Central memory CD8-positive, alpha-beta T cell (primary cell): ENCODE results near the gene WDR36.

Source experiments
- ATAC-seq: fragments of 150-1000 bp; cut with Tn5 transposase; replicated peaks from 2 replicates; pipeline ENCODE4 v1.10.0; 2022; ENCODE audit warnings: mild to moderate bottlenecking, moderate FRiP score, moderate number of reproducible peaks; ENCODE audit not compliant: poor library complexity, severe bottlenecking; ENCODE audit errors: extremely low read depth
- DNase-seq, 2 donors: peaks; one replicate each; pipeline ENCODE4 v3.0.0; 2021; ENCODE audit warnings: low spot score in 2 of 2
- H3K27ac Mint-ChIP-seq: one replicate; pipeline ENCODE4 v1.8.0; 2022; ENCODE audit warnings: low read depth, mild to moderate bottlenecking, moderate library complexity, mixed read lengths
- H3K27me3 Mint-ChIP-seq: one replicate; pipeline ENCODE4 v1.8.0; 2022; ENCODE audit warnings: mixed read lengths
- H3K36me3 Mint-ChIP-seq: one replicate; pipeline ENCODE4 v1.8.0; 2022; ENCODE audit warnings: mild to moderate bottlenecking, moderate library complexity, mixed read lengths; ENCODE audit not compliant: insufficient read depth
- H3K4me1 Mint-ChIP-seq: one replicate; pipeline ENCODE4 v1.8.0; 2022; ENCODE audit warnings: mixed read lengths
- H3K4me3 Mint-ChIP-seq: one replicate; pipeline ENCODE4 v1.8.0; 2022; ENCODE audit warnings: mild to moderate bottlenecking, moderate library complexity, mixed read lengths
- H3K9me3 Mint-ChIP-seq: one replicate; pipeline ENCODE4 v1.8.0; 2022; ENCODE audit warnings: mixed read lengths

The WDR36 gene

DNA sequence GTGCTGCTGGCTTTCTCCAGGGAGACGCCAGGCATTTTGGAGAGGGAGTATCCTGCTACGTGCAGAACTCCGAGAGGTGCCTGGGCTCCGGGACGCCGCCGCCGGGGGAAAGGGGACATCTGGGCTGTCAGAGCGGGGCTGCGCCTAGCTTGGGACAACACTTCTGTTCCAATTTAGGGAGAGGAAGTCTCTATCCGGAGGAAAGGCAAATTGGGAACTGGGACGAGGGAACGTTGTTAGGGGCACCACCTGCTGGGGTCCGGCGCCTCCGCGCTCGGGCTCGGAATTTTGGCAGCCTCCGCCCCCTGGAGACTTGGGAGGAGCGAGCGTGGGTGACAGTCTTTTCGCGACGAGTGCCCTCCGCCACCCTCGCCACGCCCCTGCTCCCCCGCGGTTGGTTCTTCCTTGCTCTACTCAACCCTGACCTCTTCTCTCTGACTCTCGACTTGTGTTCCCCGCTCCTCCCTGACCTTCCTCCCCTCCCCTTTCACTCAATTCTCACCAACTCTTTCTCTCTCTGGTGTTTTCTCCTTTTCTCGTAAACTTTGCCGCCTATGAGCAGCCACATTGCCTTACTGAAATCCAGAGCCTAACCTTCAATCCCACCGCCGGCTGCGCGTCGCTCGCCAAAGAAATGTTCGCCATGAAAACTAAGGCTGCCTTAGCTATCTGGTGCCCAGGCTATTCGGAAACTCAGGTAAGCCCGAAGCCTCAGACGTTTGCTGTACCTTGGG, 19.0 kb upstream of the WDR36 start:
- peak in 1 of 2 donors; percentile 15 for DNase-seq
- Mint-ChIP-seq H3K27ac (no peak overlapping the region), H3K9me3 (no peaks in the 10 kb centered on the region), H3K4me1 (peaks cover 12% of the 10 kb centered on the region), H3K4me3 (peak overlapping the region; percentile 80), H3K36me3 (no peaks in the 10 kb centered on the region), H3K27me3 (peaks cover 91% of the 10 kb centered on the region)
- peak; percentile 59 for ATAC-seq

DNA sequence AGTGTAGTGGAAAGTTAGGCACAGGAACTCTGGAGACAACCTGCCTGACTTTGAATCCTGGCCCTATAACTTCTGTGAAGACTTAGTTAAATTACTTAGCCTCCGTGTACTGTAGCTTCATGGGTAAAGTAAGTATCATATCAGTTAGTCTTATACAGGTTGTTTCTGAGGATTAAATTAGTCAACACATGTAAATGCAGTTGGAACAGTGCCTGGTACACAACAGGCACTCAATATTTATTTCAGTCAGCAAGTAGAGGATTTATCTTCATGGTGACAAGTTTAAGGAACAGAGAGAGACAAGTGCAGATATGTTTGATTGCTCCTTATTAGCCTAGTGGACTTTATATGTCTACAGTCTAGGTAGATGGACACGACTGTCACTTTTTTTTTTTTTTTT, 17.9 kb upstream of the WDR36 start:
- H3K9me3 Mint-ChIP-seq, result no peaks in the 10 kb centered on the region
- ATAC-seq (no peak), DNase-seq (no peak)
- peaks cover 88% of the 10 kb centered on the region for H3K27me3 Mint-ChIP-seq
- no peak overlapping the region for H3K27ac Mint-ChIP-seq
- H3K4me1 Mint-ChIP-seq, result peaks cover 12% of the 10 kb centered on the region
- H3K36me3 Mint-ChIP-seq, result no peaks in the 10 kb centered on the region
- no peak overlapping the region for H3K4me3 Mint-ChIP-seq

DNA sequence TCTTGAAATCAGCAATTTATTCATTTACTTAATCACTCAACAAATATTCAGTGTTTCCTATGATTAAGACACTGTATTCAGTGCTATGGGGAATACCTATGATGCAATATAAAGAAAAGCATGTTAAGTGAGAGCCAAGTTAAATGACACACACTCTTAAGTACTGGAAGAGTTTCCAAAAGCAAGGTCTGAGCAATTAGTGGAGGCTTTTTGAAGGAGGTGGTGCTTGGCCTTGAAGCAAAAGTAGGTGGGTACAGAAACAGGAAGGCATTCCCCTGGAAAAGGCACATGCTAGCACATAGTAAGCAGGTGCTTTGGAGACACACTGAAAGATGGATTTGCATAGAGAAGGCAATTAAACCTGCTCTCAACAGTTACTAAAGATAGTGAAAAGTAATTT, 16.6 kb upstream of the WDR36 start:
- H3K9me3 Mint-ChIP-seq, result no peaks in the 10 kb centered on the region
- peaks cover 84% of the 10 kb centered on the region for H3K27me3 Mint-ChIP-seq
- no peak overlapping the region for H3K27ac Mint-ChIP-seq
- no peak overlapping the region for H3K4me3 Mint-ChIP-seq
- H3K36me3 Mint-ChIP-seq, result no peaks in the 10 kb centered on the region
- ATAC-seq, result no peak
- peaks cover 12% of the 10 kb centered on the region for H3K4me1 Mint-ChIP-seq
- no peak for DNase-seq

DNA sequence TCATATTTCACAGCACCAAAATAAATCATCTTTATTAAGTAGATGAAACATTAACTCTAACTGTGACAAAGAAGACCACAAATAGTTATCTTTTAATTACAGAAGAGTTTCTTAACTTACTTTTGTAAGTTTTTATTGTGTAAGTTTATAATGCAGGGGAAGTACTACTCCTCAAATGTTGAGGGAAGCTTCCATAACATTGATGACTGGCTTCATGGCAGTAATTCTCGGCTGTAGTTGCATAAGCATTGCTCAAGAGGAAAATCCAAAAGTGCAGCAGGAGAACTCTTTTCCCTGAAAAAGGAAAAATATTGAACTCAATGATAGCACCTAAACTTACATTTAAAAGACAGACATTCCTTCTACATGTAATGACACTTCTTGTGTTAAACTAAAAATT, 16.1 kb upstream of the WDR36 start:
- Mint-ChIP-seq H3K27ac (no peak overlapping the region), H3K4me1 (peaks cover 12% of the 10 kb centered on the region), H3K36me3 (no peaks in the 10 kb centered on the region), H3K27me3 (peaks cover 84% of the 10 kb centered on the region), H3K9me3 (no peaks in the 10 kb centered on the region), H3K4me3 (no peak overlapping the region)
- DNase-seq (no peak), ATAC-seq (no peak)

DNA sequence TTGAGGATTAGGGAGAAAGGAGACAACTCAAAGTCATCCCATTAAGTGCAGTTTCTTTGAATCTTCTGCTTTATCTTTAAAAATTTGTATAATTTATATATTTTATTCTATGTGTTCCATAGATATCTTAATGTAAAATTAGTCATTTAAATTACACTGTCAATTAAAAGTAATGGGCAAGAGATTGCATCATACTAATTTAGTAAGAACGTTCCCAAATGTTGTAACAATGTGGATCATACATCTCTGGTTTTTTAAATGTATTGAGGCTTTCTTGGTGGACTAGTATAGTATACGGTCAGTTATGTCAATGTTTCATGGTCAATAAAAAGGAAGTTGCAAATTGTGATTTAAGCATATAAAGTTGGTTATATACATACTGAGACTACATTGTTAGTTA, 14.5 kb upstream of the WDR36 start:
- H3K27ac Mint-ChIP-seq, result no peak overlapping the region
- no peaks in the 10 kb centered on the region for H3K36me3 Mint-ChIP-seq
- no peaks in the 10 kb centered on the region for H3K9me3 Mint-ChIP-seq
- peaks cover 10% of the 10 kb centered on the region for H3K4me1 Mint-ChIP-seq
- H3K4me3 Mint-ChIP-seq, result no peak overlapping the region
- DNase-seq, result no peak
- H3K27me3 Mint-ChIP-seq, result peaks cover 84% of the 10 kb centered on the region
- no peak for ATAC-seq

DNA sequence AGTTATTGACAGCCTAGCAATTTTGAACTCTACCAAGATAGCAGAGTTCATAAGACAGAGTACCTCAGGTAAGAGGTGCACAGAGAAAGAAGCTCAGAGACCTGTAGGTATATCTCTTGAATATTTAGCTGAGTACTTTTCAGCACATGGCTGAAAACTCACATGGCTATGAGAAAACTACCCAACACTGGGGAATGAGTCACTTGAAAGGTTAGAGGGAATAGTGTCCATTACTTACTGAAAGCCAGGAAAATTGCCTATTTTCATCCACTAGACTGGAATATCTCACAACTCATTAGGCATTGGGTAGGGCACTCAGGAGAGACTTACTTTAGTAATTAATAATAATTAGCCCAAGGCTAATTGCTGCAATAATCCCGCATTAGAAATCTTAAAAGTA, 12.3 kb upstream of the WDR36 start:
- ATAC-seq (no peak), DNase-seq (no peak)
- Mint-ChIP-seq H3K27ac (no peak overlapping the region), H3K4me1 (no peaks in the 10 kb centered on the region), H3K27me3 (peaks cover 82% of the 10 kb centered on the region), H3K36me3 (no peaks in the 10 kb centered on the region), H3K9me3 (no peaks in the 10 kb centered on the region), H3K4me3 (no peak overlapping the region)

DNA sequence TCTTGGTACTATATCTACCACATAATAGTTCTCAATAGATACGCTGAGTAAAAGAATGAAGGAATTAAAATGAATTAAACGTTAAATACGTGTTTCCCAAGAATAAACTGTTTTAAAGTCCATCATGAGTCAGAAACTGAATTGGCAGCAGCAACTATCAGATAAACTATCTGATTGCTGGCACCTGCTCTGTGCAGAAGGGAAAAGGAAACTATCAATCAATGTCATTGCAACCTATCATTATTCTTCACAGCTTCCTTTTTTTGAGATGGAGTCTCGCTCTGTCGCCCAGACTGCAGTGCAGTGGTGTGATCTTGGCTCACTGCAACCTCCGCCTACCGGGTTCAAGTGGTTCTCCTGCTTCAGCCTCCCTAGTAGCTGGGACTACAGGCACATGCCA, 8.8 kb upstream of the WDR36 start:
- no peaks in the 10 kb centered on the region for H3K9me3 Mint-ChIP-seq
- H3K27me3 Mint-ChIP-seq, result peaks cover 66% of the 10 kb centered on the region
- no peak for ATAC-seq
- H3K27ac Mint-ChIP-seq, result no peak overlapping the region
- no peaks in the 10 kb centered on the region for H3K36me3 Mint-ChIP-seq
- DNase-seq, result no peak
- H3K4me1 Mint-ChIP-seq, result no peaks in the 10 kb centered on the region
- H3K4me3 Mint-ChIP-seq, result no peak overlapping the region

DNA sequence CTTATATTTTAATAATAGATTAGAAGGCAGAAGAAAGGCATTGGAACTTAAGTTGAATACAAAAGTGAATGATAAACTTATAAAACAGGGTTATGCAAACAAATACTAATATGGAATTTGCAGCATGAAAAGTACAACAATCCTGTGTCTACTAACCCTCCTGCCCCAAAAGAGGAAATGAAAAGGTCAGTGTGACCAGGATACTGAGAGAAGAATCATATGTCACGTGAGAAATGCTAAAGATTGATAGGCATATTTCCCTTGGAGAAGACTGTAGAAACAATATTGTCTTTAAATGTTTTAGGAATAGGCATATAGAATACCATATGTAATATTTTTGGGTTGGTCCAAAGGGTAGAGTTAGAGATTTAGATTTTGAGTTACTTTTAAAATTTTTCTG, 3.8 kb downstream of the WDR36 start:
- Mint-ChIP-seq H3K27me3 (no peaks in the 10 kb centered on the region), H3K4me1 (peaks cover 34% of the 10 kb centered on the region), H3K36me3 (peaks cover 41% of the 10 kb centered on the region), H3K27ac (no peak overlapping the region), H3K9me3 (no peaks in the 10 kb centered on the region), H3K4me3 (no peak overlapping the region)
- ATAC-seq (no peak), DNase-seq (no peak)

DNA sequence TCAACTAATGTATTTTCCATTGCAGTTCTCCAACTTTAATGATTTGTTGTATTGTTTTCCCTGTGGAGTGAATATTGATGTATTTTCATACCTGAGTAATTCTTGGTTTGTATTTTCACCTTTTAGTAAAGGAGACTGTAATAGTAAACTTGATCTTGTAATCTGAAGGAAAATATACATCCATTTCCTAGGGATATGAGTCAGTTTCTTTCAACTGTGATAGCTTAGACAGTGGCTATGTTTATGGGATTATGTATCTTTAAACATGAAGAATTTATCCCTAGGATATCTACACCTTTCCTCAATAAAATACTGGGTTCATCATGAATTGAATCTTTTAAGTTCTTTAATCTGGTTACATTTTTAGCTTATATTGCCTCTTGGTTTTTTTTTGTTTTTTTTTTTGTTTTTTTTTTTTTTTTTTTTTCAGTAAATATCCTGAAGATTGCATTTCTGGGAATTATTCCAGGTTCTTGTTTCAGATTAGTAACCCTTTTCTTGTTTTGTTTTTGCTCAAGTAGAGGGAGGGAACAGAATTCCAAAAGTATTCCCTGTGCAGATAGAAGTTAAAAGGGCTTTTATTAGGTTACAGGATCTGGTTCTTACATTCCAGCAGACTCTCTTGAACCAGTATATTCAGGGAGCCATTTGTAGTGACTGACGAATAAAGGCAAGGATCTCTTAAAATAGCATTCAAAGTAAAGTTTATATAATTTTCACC, 7.1 kb downstream of the WDR36 start:
- DNase-seq (no peak), ATAC-seq (no peak)
- H3K27ac Mint-ChIP-seq, result no peak overlapping the region
- H3K9me3 Mint-ChIP-seq, result no peaks in the 10 kb centered on the region
- no peaks in the 10 kb centered on the region for H3K27me3 Mint-ChIP-seq
- H3K4me3 Mint-ChIP-seq, result no peak overlapping the region
- peaks cover 12% of the 10 kb centered on the region for H3K4me1 Mint-ChIP-seq
- H3K36me3 Mint-ChIP-seq, result peaks cover 49% of the 10 kb centered on the region

DNA sequence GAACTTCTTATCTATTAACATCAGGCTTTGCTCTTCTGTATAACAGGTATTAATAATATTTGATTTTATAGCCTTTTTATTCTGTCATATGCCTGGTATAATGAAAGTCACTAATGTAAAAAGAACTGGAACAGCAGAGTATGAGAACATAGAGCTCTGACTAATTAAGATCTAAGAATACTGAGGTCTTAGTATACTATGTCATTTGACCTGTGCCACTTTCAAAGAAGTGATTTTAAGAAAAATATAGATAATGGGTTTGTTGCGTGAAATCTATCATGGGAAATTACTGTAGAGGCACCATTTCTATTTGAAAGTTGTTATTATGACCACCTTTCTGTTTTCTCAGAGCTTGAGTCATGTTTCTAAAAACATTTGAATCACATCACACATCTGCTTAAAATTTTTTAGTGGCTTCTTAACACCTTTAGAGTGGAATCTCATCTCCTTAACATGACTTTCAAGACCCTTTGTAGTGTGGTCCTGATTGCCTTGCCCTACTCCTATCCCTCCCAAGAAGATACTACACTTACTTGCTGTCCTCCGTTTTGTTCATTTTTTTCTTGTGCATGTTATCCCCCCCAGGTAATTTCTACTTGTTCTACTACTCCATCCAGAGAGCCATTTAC, 14.3 kb downstream of the WDR36 start:
- Mint-ChIP-seq H3K27ac (no peak overlapping the region), H3K27me3 (no peaks in the 10 kb centered on the region), H3K9me3 (no peaks in the 10 kb centered on the region), H3K4me1 (no peaks in the 10 kb centered on the region), H3K36me3 (peaks cover 57% of the 10 kb centered on the region), H3K4me3 (no peak overlapping the region)
- no peak for DNase-seq
- no peak for ATAC-seq

DNA sequence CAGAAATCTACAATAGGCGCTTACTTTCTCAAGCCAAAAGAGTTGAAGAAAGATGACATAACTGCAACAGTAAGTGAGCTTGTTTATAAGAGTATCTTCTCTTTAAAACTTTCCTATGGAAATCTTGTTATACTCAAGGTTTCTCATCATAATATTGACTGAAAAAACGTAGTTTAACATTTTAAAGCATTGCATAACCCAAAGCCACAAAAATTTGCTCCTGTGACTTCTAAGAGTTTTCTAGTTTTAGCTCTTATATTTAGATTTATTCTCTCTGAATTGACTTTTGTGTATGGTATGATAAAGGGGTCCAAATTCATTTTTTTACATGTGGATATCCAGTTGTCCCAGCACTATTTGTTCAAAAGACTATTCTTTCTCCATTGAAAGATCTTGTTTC, 15.2 kb downstream of the WDR36 start:
- no peak overlapping the region for H3K27ac Mint-ChIP-seq
- H3K4me1 Mint-ChIP-seq, result no peaks in the 10 kb centered on the region
- DNase-seq (no peak), ATAC-seq (no peak)
- no peak overlapping the region for H3K4me3 Mint-ChIP-seq
- H3K9me3 Mint-ChIP-seq, result no peaks in the 10 kb centered on the region
- peaks cover 57% of the 10 kb centered on the region for H3K36me3 Mint-ChIP-seq
- H3K27me3 Mint-ChIP-seq, result no peaks in the 10 kb centered on the region

DNA sequence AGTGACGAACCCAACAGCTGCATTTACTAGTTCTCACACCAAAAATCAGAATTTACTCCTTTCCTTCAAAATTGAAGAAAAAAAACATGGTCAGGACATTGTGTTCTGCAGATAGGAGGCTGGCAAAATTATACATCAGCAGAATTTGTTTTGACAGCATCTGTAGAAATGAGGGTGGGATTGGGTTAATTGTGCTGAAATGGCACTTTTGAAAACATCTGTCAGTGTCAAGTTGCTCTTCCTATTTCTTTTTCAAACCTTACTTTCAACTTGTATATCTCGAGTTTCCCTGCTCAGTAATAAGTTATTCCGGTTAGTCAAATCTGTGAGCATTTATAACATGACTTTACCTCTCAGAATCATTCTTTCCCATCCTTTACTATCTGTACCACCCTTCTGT, 19.8 kb downstream of the WDR36 start:
- no peaks in the 10 kb centered on the region for H3K27me3 Mint-ChIP-seq
- DNase-seq, result no peak
- no peak overlapping the region for H3K27ac Mint-ChIP-seq
- H3K9me3 Mint-ChIP-seq, result no peaks in the 10 kb centered on the region
- H3K4me3 Mint-ChIP-seq, result no peak overlapping the region
- no peaks in the 10 kb centered on the region for H3K4me1 Mint-ChIP-seq
- H3K36me3 Mint-ChIP-seq, result peaks cover 41% of the 10 kb centered on the region
- no peak for ATAC-seq

DNA sequence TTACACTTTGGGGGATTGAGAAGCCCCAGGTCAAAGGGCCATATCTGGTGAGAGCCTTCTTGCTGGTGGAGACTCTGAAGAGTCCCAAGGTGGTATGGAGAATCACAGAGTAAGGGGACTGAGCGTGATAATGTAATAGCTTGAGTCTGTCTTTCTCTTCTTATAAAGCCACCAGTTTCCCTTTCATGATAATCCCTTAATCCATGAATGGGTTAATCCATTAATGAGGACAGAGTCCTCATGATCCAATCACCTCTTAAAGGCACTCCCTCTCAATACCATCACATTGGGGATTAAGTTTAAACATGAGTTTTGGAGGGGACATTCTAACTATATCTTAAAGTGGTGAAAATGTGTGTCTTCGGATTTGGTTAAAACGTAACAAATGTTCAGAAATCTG, 21.5 kb downstream of the WDR36 start:
- H3K4me3 Mint-ChIP-seq, result no peak overlapping the region
- peaks cover 6% of the 10 kb centered on the region for H3K4me1 Mint-ChIP-seq
- H3K36me3 Mint-ChIP-seq, result peaks cover 39% of the 10 kb centered on the region
- H3K27me3 Mint-ChIP-seq, result no peaks in the 10 kb centered on the region
- H3K27ac Mint-ChIP-seq, result no peak overlapping the region
- ATAC-seq (no peak), DNase-seq (no peak)
- H3K9me3 Mint-ChIP-seq, result no peaks in the 10 kb centered on the region
